ENCODE measurements around the gene OR13C9. TPM values are rescaled to one million over a fixed set of nuclear protein-coding genes. Genes with fewer than 3 reads are reported as not detected.

The OR13C9 gene, protein sequence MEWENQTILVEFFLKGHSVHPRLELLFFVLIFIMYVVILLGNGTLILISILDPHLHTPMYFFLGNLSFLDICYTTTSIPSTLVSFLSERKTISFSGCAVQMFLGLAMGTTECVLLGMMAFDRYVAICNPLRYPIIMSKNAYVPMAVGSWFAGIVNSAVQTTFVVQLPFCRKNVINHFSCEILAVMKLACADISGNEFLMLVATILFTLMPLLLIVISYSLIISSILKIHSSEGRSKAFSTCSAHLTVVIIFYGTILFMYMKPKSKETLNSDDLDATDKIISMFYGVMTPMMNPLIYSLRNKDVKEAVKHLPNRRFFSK
- not detected in 2 replicates for total RNA-seq

DNA sequence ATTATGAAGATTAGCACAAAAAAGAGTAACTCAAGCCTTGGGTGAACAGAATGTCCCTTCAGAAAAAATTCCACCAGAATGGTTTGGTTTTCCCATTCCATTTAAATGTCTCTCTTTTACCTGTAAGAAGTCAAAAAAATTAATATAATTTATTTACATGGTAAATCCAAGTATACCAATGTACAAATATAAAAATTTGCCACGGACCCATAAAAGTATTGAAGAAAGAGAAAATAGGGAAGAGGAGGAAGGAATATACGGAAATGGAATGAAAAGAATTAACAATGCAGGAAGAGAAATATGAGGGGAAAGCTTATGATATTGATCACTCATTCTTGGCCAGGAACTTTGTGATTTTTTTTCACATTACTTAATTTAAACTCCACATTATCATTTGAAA is at the start of gene OR13C9:
Gene OR13C9 (minus strand): TSS at position 101 of the 400 bp plus-strand sequence. CDS start 0 bp downstream, at position 101.

DNA sequence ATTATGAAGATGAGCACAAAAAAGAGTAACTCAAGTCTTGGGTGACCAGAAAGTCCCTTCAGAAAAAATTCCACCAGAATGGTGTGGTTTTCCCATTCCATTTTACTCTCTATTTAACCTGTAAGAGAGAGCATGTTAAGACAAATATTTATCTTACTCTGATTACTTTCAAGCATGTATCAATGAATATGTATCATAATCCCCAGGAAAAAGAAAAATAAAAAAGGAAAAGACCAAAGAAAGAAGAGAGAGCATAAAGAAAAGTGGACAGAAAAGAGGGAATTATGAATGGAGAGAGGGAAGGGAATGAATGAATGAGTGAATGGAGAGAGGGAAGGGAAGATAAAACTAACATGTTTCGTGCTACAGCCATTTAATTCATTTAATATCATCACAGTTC is 12.5 kb downstream of the OR13C9 start, which contains the start of gene OR13C2:
Gene OR13C2 (minus strand): TSS at position 101 of the 400 bp plus-strand sequence. CDS start 0 bp downstream, at position 101.

DNA sequence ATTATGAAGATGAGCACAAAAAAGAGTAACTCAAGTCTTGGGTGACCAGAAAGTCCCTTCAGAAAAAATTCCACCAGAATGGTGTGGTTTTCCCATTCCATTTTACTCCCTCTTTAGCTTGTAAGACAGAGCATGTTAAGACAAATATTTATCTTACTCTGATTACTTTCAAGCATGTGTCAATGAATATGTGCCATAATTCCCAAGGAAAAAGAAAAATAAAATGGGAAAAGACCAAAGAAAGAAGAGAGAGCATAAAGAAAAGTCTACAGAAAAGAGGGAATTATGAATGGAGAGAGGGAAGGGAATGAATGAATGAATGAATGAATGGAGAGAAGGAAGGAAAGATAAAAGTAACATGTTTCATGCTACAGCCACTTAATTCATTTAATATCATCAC is 18.7 kb downstream of the OR13C9 start, which contains the start of gene OR13C5:
Gene OR13C5 (minus strand): TSS at position 101 of the 400 bp plus-strand sequence. CDS start 0 bp downstream, at position 101.

DNA sequence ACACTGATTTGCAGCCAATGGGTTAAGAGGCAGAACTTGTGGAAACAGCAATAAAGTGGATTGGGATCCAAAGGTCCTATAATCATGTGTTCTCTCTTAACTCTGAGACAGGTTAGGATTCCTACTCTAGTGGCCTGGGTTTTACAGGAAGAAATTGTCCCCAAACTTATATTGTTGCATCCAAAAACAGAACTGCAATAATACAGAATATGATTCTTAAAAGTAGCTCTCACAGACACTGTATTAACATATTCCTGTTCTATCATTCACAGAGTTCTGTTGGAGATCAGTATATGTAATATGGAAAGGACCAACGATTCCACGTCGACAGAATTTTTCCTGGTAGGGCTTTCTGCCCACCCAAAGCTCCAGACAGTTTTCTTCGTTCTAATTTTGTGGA is 49.1 kb downstream of the OR13C9 start, which contains the start of gene OR13C8:
Gene OR13C8 (plus strand): TSS at position 301 of the 400 bp plus-strand sequence. CDS start 0 bp downstream, at position 301.

Other genes with a start within 250 kb of the OR13C9 start
- gene OR13F1, start 113.9 kb downstream of the OR13C9 start, total RNA-seq: not detected in 2 replicates
- not detected in 2 replicates for gene OR13C4, start 91.0 kb downstream of the OR13C9 start, total RNA-seq
- not detected in 2 replicates for gene OR13C3, start 81.3 kb downstream of the OR13C9 start, total RNA-seq
- not detected in 2 replicates for gene OR13C8, start 49.0 kb downstream of the OR13C9 start, total RNA-seq
- gene OR13C5, start 18.8 kb downstream of the OR13C9 start, total RNA-seq: not detected in 2 replicates
- gene OR13C2, start 12.6 kb downstream of the OR13C9 start, total RNA-seq: not detected in 2 replicates
- not detected in 2 replicates for gene OR13D1, start 76.3 kb upstream of the OR13C9 start, total RNA-seq
- 37.9 and 42.2 TPM in 2 replicates for gene NIPSNAP3A, start 129.5 kb upstream of the OR13C9 start, total RNA-seq
- gene NIPSNAP3B, start 145.9 kb upstream of the OR13C9 start, total RNA-seq: 0.46 and 0.59 TPM in 2 replicates

All from smooth muscle cell of the umbilical artery (primary cell).